Central memory CD8-positive, alpha-beta T cell (primary cell): Measurements from ENCODE around the gene GCSAML.
"Not testable (repeated sequence)": the region's sequence is repeated elsewhere in the genome, so short reads cannot be mapped to it uniquely, and the experiment has no call there.

Experiments used
- ATAC-seq: fragments of 150-1000 bp; cut with Tn5 transposase; replicated peaks from 2 replicates; pipeline ENCODE4 v1.10.0; 2022; ENCODE audit warnings: mild to moderate bottlenecking, moderate FRiP score, moderate number of reproducible peaks; ENCODE audit not compliant: poor library complexity, severe bottlenecking; ENCODE audit errors: extremely low read depth
- DNase-seq, 2 donors: peaks; one replicate each; pipeline ENCODE4 v3.0.0; 2021; ENCODE audit warnings: low spot score in 2 of 2
- H3K27ac Mint-ChIP-seq: one replicate; pipeline ENCODE4 v1.8.0; 2022; ENCODE audit warnings: low read depth, mild to moderate bottlenecking, moderate library complexity, mixed read lengths
- H3K27me3 Mint-ChIP-seq: one replicate; pipeline ENCODE4 v1.8.0; 2022; ENCODE audit warnings: mixed read lengths
- H3K36me3 Mint-ChIP-seq: one replicate; pipeline ENCODE4 v1.8.0; 2022; ENCODE audit warnings: mild to moderate bottlenecking, moderate library complexity, mixed read lengths; ENCODE audit not compliant: insufficient read depth
- H3K4me1 Mint-ChIP-seq: one replicate; pipeline ENCODE4 v1.8.0; 2022; ENCODE audit warnings: mixed read lengths
- H3K4me3 Mint-ChIP-seq: one replicate; pipeline ENCODE4 v1.8.0; 2022; ENCODE audit warnings: mild to moderate bottlenecking, moderate library complexity, mixed read lengths
- H3K9me3 Mint-ChIP-seq: one replicate; pipeline ENCODE4 v1.8.0; 2022; ENCODE audit warnings: mixed read lengths

Gene GCSAML

GRCh38 chr1:247548769-247549182, at the start of gene GCSAML:
GCSAML (plus strand) TSS chr1:247549134; CDS start chr1:247549192, 58 bp downstream.
- DNase-seq (no peak), ATAC-seq (no peak)
- no peak within 1 kb of the TSS for H3K4me3 Mint-ChIP-seq
- H3K27ac Mint-ChIP-seq: no peak within 1 kb of the TSS
- H3K4me1 Mint-ChIP-seq: peaks cover 10% of the 10 kb centered on the region
- no peaks in the 10 kb centered on the region for H3K36me3 Mint-ChIP-seq
- H3K27me3 Mint-ChIP-seq: peaks cover 39% of the 10 kb centered on the region
- no peaks in the 10 kb centered on the region for H3K9me3 Mint-ChIP-seq

- Mint-ChIP-seq H3K4me3 (no peak overlapping the region), H3K9me3 (no peaks in the 10 kb centered on the region), H3K27ac (no peak overlapping the region), H3K4me1 (no peaks in the 10 kb centered on the region), H3K27me3 (peaks cover 27% of the 10 kb centered on the region), H3K36me3 (no peaks in the 10 kb centered on the region)
- no peak for DNase-seq
- ATAC-seq: no peak
These were observed 48.1 kb upstream of the GCSAML start for GRCh38 chr1:247500865-247501264.

- H3K27me3 Mint-ChIP-seq: peaks cover 16% of the 10 kb centered on the region
- H3K4me1 Mint-ChIP-seq: no peaks in the 10 kb centered on the region
- DNase-seq (no peak), ATAC-seq (no peak)
- no peak overlapping the region for H3K27ac Mint-ChIP-seq
- no peaks in the 10 kb centered on the region for H3K36me3 Mint-ChIP-seq
- no peaks in the 10 kb centered on the region for H3K9me3 Mint-ChIP-seq
- no peak overlapping the region for H3K4me3 Mint-ChIP-seq
These were observed 42.1 kb upstream of the GCSAML start for GRCh38 chr1:247506831-247507230.

GRCh38 chr1:247517795-247518612, 30.9 kb upstream of the GCSAML start:
- H3K4me1 Mint-ChIP-seq: no peaks in the 10 kb centered on the region
- DNase-seq (no peak), ATAC-seq (no peak)

GRCh38 chr1:247518613-247518891, 30.4 kb upstream of the GCSAML start:
- Mint-ChIP-seq H3K27ac (no peak overlapping the region), H3K9me3 (no peaks in the 10 kb centered on the region), H3K27me3 (peaks cover 32% of the 10 kb centered on the region), H3K36me3 (no peaks in the 10 kb centered on the region), H3K4me1 (no peaks in the 10 kb centered on the region), H3K4me3 (no peak overlapping the region)
- no peak for ATAC-seq
- no peak for DNase-seq

More at GRCh38 chr1:247517795-247518612, 30.9 kb upstream of the GCSAML start:
- no peak overlapping the region for H3K27ac Mint-ChIP-seq
- no peaks in the 10 kb centered on the region for H3K9me3 Mint-ChIP-seq
- no peak overlapping the region for H3K4me3 Mint-ChIP-seq
- H3K27me3 Mint-ChIP-seq: peaks cover 32% of the 10 kb centered on the region
- H3K36me3 Mint-ChIP-seq: no peaks in the 10 kb centered on the region

- not testable (repeated sequence) for H3K9me3 Mint-ChIP-seq, DNase-seq, H3K36me3 Mint-ChIP-seq, H3K4me3 Mint-ChIP-seq, ATAC-seq, H3K27ac Mint-ChIP-seq, H3K4me1 Mint-ChIP-seq
- H3K27me3 Mint-ChIP-seq: peaks cover 27% of the 10 kb centered on the region
These were observed 27.0 kb upstream of the GCSAML start for GRCh38 chr1:247521886-247522285.

GRCh38 chr1:247528812-247529474, 20.0 kb upstream of the GCSAML start:
- Mint-ChIP-seq H3K4me3 (no peak overlapping the region), H3K9me3 (no peaks in the 10 kb centered on the region), H3K27ac (no peak overlapping the region), H3K27me3 (peaks cover 50% of the 10 kb centered on the region), H3K36me3 (no peaks in the 10 kb centered on the region), H3K4me1 (no peaks in the 10 kb centered on the region)
- no peak for DNase-seq
- ATAC-seq: no peak

- H3K9me3 Mint-ChIP-seq: no peaks in the 10 kb centered on the region
- no peak overlapping the region for H3K27ac Mint-ChIP-seq
- H3K27me3 Mint-ChIP-seq: peaks cover 43% of the 10 kb centered on the region
- no peak overlapping the region for H3K4me3 Mint-ChIP-seq
- no peaks in the 10 kb centered on the region for H3K4me1 Mint-ChIP-seq
- DNase-seq (no peak), ATAC-seq (no peak)
- H3K36me3 Mint-ChIP-seq: no peaks in the 10 kb centered on the region
These were observed 19.1 kb upstream of the GCSAML start for GRCh38 chr1:247529771-247530355.

GRCh38 chr1:247530785-247531184, 18.1 kb upstream of the GCSAML start:
- Mint-ChIP-seq H3K27me3 (peaks cover 43% of the 10 kb centered on the region), H3K9me3 (no peaks in the 10 kb centered on the region), H3K27ac (no peak overlapping the region)

GRCh38 chr1:247531937-247532336, 17.0 kb upstream of the GCSAML start:
- H3K9me3 Mint-ChIP-seq: no peaks in the 10 kb centered on the region
- H3K36me3 Mint-ChIP-seq: no peaks in the 10 kb centered on the region
- DNase-seq (no peak), ATAC-seq (no peak)
- H3K4me1 Mint-ChIP-seq: no peaks in the 10 kb centered on the region
- peaks cover 39% of the 10 kb centered on the region for H3K27me3 Mint-ChIP-seq
- no peak overlapping the region for H3K27ac Mint-ChIP-seq
- H3K4me3 Mint-ChIP-seq: no peak overlapping the region

More at GRCh38 chr1:247530785-247531184, 18.1 kb upstream of the GCSAML start:
- DNase-seq (no peak), ATAC-seq (no peak)
- Mint-ChIP-seq H3K4me3 (no peak overlapping the region), H3K4me1 (no peaks in the 10 kb centered on the region), H3K36me3 (no peaks in the 10 kb centered on the region)

GRCh38 chr1:247535402-247535801, 13.5 kb upstream of the GCSAML start:
- Mint-ChIP-seq H3K27ac (no peak overlapping the region), H3K27me3 (peaks cover 50% of the 10 kb centered on the region), H3K36me3 (no peaks in the 10 kb centered on the region), H3K4me1 (no peaks in the 10 kb centered on the region), H3K9me3 (no peaks in the 10 kb centered on the region), H3K4me3 (no peak overlapping the region)
- DNase-seq: no peak
- no peak for ATAC-seq

GRCh38 chr1:247536340-247536739, 12.6 kb upstream of the GCSAML start, which contains the start of gene OR2C3:
OR2C3 (minus strand) TSS chr1:247536440; CDS start chr1:247532511, 3,929 bp downstream.
- H3K4me3 Mint-ChIP-seq: no peak within 1 kb of the TSS
- no peak within 1 kb of the TSS for H3K27ac Mint-ChIP-seq
- peaks cover 52% of the 10 kb centered on the region for H3K27me3 Mint-ChIP-seq
- DNase-seq: no peak
- no peaks in the 10 kb centered on the region for H3K36me3 Mint-ChIP-seq
- H3K4me1 Mint-ChIP-seq: no peaks in the 10 kb centered on the region
- no peaks in the 10 kb centered on the region for H3K9me3 Mint-ChIP-seq
- ATAC-seq: no peak

GRCh38 chr1:247538561-247538960, 10.4 kb upstream of the GCSAML start:
- DNase-seq (no peak), ATAC-seq (no peak)
- Mint-ChIP-seq H3K36me3 (no peaks in the 10 kb centered on the region), H3K27ac (no peak overlapping the region), H3K9me3 (no peaks in the 10 kb centered on the region), H3K4me3 (no peak overlapping the region), H3K27me3 (peaks cover 58% of the 10 kb centered on the region), H3K4me1 (no peaks in the 10 kb centered on the region)
